Astrocyte of the cerebellum (primary cell): ENCODE measurements around the gene AP3S1.
"Not testable (repeated sequence)": the region's sequence is repeated elsewhere in the genome, so short reads cannot be mapped to it uniquely, and the experiment has no call there.

Source experiments
- DNase-seq: peaks from one replicate; pipeline ENCODE4 v3.0.0-alpha.2; 2011; ENCODE audit warnings: low read depth
- H3K4me3 ChIP-seq: 2 replicates; pipeline ENCODE4 v1.5.1; 2011; ENCODE audit warnings: mild to moderate bottlenecking, low read depth, low read length, moderate library complexity
- CTCF ChIP-seq: IDR thresholded peaks from 2 replicates; pipeline ENCODE4 v1.5.1; 2012; ENCODE audit warnings: low read length, low read depth, moderate library complexity, mild to moderate bottlenecking; ENCODE audit errors: missing control alignments
- in situ Hi-C: cut with HindIII; loops from 2 replicates; pipeline ENCODE4 v1.10.0; 2017; ENCODE audit warnings: low sequenced_read_pairs

The AP3S1 gene

GRCh38 chr5:115907177-115907576, 65.4 kb downstream of the AP3S1 start:
- DNase-seq: no peak
- TF ChIP-seq CTCF: no peak
- in situ Hi-C loops: no loop called here
- no peak overlapping the region for H3K4me3 ChIP-seq

GRCh38 chr5:115913623-115914400, 72.1 kb downstream of the AP3S1 start:
- in situ Hi-C loops, H3K4me3 ChIP-seq, DNase-seq: not testable (repeated sequence)

- TF ChIP-seq CTCF: no peak
- in situ Hi-C loops: no loop called here
- no peak for DNase-seq
- H3K4me3 ChIP-seq: no peak overlapping the region
Observed at GRCh38 chr5:115920171-115920725, 78.5 kb downstream of the AP3S1 start.

GRCh38 chr5:115928578-115929407, 87.1 kb downstream of the AP3S1 start:
- H3K4me3 ChIP-seq, DNase-seq, in situ Hi-C loops: not testable (repeated sequence)

- in situ Hi-C loops, H3K4me3 ChIP-seq, DNase-seq: not testable (repeated sequence)
Observed at GRCh38 chr5:115930171-115930570, 88.4 kb downstream of the AP3S1 start.

GRCh38 chr5:115930630-115931337, 89.0 kb downstream of the AP3S1 start:
- DNase-seq: no peak
- in situ Hi-C loops: no loop called here
- no peak for TF ChIP-seq CTCF
- no peak overlapping the region for H3K4me3 ChIP-seq

GRCh38 chr5:115932991-115933390, 91.3 kb downstream of the AP3S1 start:
- no peak for DNase-seq
- TF ChIP-seq CTCF: no peak
- H3K4me3 ChIP-seq: no peak overlapping the region
- in situ Hi-C loops: no loop called here
